Stimulated activated CD4-positive, alpha-beta T cell treated with anti-CD3 and anti-CD28 coated beads, Interleukin-1b, Interleukin-23, amount 100 ng/mL, for 48 hours (primary cell): ENCODE measurements around the gene LENG9.

ENCODE experiments used
- DNase-seq: peaks from one replicate; pipeline ENCODE4 v3.0.0-alpha.2; 2020

The LENG9 gene

DNA sequence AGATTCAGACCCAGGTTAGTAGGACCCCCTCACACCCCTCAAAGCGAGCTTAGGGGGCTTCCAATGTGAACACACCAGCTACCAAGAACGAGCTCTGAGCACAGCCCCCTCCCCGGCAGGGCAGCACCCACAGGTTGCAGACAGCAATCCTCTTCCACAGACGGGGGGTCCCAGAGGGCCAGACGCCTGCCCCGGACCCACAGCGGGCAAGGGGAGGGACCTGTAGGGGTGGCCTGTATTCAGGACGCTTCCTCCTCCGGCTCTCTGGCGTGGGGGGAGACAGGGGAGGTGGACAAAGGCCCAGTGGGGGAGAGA, 43.6 kb downstream of the LENG9 start:
- DNase-seq, result no peak

DNA sequence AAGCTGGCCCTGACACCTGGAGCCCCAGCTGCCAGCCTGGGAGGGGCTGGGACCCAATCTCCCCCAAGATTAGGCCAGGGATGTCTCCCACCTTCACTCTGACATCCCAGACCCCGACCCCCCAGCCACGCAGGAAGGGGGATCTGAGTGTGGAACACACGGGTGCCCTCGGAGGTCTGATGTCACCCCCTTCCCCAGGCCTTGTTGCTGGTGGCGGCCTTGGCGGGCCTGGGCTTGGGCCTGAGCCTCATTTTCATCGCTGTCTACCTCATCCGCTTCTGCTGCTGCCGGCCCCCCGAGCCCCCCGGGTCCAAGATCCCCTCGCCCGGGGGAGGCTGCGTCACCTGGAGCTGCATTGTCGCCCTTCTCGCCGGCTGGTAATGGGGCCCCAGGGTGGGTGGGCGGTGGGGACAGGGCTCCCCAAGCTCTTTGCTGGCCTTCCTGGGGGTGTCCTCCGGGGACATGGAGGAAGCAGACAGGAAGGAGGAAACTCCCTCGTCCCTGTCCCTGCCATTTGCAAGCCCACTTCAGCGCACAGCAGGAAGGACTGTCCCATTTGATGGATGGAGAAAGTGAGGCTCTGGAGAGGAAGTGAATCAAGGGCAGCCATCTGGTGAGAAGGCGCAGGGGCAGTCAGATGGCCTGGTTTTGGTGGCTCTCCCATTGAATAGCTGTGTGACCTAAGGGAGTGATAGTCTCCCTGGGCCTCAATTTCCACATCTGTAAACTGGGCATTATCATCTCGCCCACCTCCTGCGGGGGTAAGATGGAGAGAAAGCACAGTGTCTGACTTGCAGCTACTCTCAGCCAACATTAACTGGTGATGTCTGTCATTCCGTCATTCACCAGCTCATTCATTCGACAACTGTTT, 44.4 kb downstream of the LENG9 start:
- no peak for DNase-seq

DNA sequence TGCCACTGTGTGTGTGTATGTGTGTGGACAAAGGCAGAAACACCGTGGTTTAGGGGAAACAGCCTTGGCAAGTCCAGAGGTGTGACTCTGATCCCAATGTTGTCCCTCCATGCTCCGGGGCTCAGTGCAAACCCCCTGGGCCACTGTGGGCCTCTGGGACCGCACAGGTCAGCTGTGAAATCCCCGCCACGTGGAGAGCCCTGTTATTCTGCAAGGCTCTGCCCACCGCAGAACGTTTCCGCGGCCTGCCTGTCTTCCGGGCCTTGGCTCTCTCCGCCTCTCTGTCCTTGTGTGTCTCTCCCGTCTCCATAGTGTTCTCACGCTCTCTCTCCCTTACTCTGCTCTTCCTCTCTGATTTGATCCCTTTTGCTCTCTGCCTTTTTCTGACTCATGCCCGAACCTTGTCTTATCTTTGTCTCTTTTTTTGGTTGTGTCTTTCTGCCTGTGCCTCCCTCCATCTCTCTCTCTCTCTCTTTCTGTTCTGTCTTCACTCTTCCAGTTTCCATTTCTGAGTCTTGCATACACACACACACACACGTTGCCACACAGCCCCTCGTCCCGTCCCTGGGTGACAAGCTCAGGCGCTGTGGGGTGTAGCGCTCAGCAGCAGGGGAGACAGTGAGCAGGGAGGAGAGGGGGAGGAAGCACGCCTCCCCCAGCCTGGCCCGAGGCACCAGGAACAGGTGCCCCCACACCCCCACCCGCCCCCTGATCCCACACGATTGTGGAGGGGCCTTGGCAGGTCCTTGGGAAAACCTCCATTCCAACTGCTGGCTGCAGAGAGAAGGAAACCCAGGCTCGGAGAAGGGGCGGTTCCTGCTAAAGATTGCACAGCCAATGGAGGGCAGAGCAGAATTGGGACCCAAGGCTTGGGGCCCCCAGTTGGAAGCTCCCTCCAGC, 45.3 kb downstream of the LENG9 start:
- no peak for DNase-seq

DNA sequence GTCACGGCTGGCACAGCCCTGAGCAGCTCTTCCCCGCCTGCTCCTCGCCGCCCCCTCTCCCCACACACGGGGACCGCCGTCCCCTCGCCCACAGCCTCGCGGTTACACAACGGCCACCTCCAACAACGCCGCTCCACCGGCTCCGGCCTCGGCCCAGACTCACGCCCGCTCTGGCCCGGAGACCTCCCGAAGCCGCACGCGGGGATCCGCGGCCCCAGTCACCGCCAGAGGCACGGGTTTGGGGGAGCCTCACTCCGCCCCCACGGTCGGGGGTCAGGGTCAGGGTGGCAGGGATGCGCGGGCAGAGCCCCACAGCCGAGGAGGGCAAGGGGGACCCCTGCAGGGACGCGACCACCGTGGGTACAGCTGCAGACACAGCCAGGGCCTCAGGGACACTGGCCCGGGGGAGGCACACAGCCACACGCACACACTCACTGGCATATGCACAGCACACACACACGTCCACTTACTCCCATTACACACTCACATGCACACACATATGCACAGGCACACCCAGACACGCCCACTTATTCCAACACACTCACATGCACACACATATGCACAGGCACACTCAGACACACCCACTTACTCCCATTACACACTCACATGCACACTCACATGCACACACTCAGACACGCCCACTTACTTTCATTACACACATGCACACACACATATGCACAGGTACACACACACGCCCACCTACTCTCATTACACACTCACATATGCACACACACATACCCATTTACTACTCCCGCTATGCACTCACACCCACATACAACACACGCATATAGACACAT, 46.7 kb downstream of the LENG9 start:
- DNase-seq, result no peak

- no peak for DNase-seq
Measured at GRCh38 chr19:54415901-54416673, 47.5 kb downstream of the LENG9 start.

- DNase-seq, result peak; percentile 28
Measured at GRCh38 chr19:54415208-54415900, 48.2 kb downstream of the LENG9 start, which contains the start of gene TTYH1. TSS of gene TTYH1 (plus strand) at chr19:54415464. CDS start at chr19:54415553, 89 bp downstream.

DNA sequence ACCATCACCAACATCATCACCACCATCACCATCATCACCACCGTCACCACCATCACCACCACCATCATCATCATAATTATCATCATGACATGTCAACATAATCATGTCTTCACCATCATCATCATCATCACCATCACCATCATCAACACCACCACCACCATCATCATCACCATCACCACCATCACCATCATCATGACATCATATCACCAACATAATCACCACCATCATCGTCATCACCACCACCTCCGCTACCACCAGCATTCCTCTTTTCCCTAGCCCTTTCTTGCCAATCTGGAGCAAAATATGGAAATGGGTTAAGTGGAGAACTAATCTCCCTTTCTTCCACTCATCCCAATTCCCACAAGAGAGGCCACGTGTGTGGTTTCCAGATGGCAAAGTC, 49.4 kb downstream of the LENG9 start:
- DNase-seq, result no peak

GRCh38 chr19:54412877-54413276, 50.7 kb downstream of the LENG9 start:
- no peak for DNase-seq
